Type B pancreatic cell (in vitro differentiated cells): ENCODE measurements around the gene FGF13. TPM values are rescaled to one million over a fixed set of nuclear protein-coding genes. Genes with fewer than 3 reads are reported as not detected.

Experiments
- DNase-seq: peaks from one replicate; pipeline ENCODE4 v3.0.0; 2021; ENCODE audit warnings: mixed read lengths; ENCODE audit not compliant: unreplicated experiment; ENCODE audit errors: extremely low spot score
- H3K27ac Mint-ChIP-seq: 2 replicates; pipeline ENCODE4 v1.8.0; 2021; ENCODE audit warnings: mild to moderate bottlenecking, mixed read lengths
- H3K27me3 Mint-ChIP-seq: 2 replicates; pipeline ENCODE4 v1.8.0; 2021; ENCODE audit warnings: mixed read lengths
- H3K36me3 Mint-ChIP-seq: 2 replicates; pipeline ENCODE4 v1.8.0; 2021; ENCODE audit warnings: mixed read lengths
- H3K4me1 Mint-ChIP-seq: one replicate; pipeline ENCODE4 v1.8.0; 2021; ENCODE audit warnings: mixed read lengths; ENCODE audit not compliant: unreplicated experiment
- H3K4me3 Mint-ChIP-seq: 2 replicates; pipeline ENCODE4 v1.8.0; 2021; ENCODE audit warnings: mild to moderate bottlenecking, mixed read lengths
- H3K9me3 Mint-ChIP-seq: 2 replicates; pipeline ENCODE4 v1.8.0; 2021; ENCODE audit warnings: mixed read lengths
- total RNA-seq: library from RNA; stranded (reverse); gene quantifications from 2 replicates; pipeline ENCODE4 v1.2.1, GENCODE V29; 2021; ENCODE audit warnings: low replicate concordance
- TF ChIP-seq, protein P1 (sequence below): fragments of 200-600 bp; sonication (generic); conservative IDR thresholded peaks from 2 replicates; pipeline ENCODE4 v1.5.0; 2021; ENCODE audit warnings: antibody characterized with exemption, mild to moderate bottlenecking

FGF13 gene
- total RNA-seq, 1 donor from 2014 or later = 13.4 TPM

DNA sequence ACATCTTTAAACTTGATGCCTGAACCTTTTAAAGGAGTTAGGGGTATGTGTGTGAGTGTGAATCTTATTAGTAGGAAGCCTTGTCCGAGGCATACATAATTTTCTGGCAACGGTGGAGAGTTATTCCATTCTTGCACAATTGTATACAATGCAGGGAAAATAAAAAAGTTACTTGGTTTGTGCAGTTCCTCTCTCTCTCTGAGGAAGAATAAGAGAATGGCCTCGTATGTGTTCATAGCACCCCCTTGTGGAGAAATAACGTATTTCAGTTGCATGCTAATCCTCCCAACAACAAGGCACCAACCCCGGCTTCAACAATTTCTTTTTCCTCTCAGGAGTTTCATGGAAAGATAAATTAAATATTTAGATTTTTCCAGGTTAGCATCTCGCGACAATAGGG, 33.7 kb upstream of the FGF13 start:
- H3K4me3 Mint-ChIP-seq = no peak overlapping the region
- H3K4me1 Mint-ChIP-seq = no peaks in the 10 kb centered on the region
- peaks cover 3% of the 10 kb centered on the region for H3K27me3 Mint-ChIP-seq
- no peak for DNase-seq
- H3K9me3 Mint-ChIP-seq = no peaks in the 10 kb centered on the region
- TF ChIP-seq, protein P1, sequence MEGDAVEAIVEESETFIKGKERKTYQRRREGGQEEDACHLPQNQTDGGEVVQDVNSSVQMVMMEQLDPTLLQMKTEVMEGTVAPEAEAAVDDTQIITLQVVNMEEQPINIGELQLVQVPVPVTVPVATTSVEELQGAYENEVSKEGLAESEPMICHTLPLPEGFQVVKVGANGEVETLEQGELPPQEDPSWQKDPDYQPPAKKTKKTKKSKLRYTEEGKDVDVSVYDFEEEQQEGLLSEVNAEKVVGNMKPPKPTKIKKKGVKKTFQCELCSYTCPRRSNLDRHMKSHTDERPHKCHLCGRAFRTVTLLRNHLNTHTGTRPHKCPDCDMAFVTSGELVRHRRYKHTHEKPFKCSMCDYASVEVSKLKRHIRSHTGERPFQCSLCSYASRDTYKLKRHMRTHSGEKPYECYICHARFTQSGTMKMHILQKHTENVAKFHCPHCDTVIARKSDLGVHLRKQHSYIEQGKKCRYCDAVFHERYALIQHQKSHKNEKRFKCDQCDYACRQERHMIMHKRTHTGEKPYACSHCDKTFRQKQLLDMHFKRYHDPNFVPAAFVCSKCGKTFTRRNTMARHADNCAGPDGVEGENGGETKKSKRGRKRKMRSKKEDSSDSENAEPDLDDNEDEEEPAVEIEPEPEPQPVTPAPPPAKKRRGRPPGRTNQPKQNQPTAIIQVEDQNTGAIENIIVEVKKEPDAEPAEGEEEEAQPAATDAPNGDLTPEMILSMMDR = peak; percentile 86
- H3K36me3 Mint-ChIP-seq = no peaks in the 10 kb centered on the region
- no peak overlapping the region for H3K27ac Mint-ChIP-seq

DNA sequence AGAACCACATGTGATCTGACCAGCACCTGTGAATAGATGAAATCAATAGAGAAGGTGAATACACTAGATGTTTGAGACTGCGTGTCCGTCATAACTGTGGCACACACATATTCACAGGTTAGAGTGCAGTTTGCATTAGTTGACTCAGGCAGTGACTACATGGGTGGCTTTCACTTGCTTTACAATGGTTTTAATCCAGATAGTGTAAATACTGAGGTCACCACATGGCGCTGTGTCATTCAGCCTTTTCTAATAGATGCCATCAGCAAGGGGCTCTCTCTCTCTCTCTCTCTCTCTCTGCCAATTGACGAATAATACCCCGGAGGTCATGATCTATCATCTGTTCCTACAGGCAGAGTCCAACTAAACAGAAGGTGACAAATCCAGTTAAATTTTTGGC, 30.7 kb upstream of the FGF13 start:
- no peak for DNase-seq
- TF ChIP-seq, protein P1 = no peak
- Mint-ChIP-seq H3K36me3 (no peaks in the 10 kb centered on the region), H3K9me3 (no peaks in the 10 kb centered on the region), H3K4me3 (no peak overlapping the region), H3K27me3 (peaks cover 3% of the 10 kb centered on the region), H3K27ac (no peak overlapping the region), H3K4me1 (no peaks in the 10 kb centered on the region)

DNA sequence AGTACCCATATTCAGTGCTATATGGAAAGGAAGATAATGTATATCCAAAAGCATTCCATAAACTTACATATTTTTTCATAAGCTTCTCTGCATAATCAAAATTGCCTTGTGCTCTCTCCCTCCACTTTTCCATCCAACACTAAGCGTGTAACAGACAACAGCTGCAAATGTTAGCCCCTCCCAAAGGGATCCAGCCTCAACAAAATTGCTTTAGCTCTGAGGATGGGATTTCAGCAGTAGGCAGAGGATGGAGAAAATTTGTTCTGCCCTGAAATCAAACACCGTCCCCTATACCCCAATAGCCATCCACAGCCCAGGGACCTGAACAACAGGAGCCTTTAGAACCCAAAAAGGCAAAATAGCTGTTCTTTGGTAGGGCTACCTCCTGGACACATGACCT, 28.8 kb upstream of the FGF13 start:
- TF ChIP-seq, protein P1 = no peak
- H3K27me3 Mint-ChIP-seq = peaks cover 3% of the 10 kb centered on the region

DNA sequence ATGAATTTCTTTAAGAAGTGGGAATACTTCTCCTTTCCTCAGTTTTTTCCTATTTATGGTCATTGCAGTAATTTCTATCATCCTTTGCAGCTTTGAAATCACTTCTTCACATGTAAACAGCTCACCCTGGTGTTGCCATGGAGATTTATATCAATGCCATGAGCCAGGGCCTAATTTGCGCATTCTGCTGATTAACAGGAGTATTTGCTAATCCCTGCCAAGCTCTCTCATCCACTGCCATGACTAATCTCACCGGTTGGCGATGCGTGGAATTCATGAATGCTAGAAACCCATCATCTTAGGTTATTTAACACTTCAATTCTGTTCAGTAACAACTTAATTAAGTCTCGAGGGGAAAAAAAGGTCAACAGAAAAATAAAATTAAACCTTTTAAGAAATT, 11.8 kb upstream of the FGF13 start:
- H3K27ac Mint-ChIP-seq = no peak overlapping the region
- H3K36me3 Mint-ChIP-seq = no peaks in the 10 kb centered on the region
- H3K27me3 Mint-ChIP-seq = no peaks in the 10 kb centered on the region
- TF ChIP-seq, protein P1 = no peak
- H3K9me3 Mint-ChIP-seq = no peaks in the 10 kb centered on the region
- H3K4me1 Mint-ChIP-seq = no peaks in the 10 kb centered on the region
- no peak overlapping the region for H3K4me3 Mint-ChIP-seq
- DNase-seq = no peak

More for the DNA sequence above, 28.8 kb upstream of the FGF13 start:
- H3K9me3 Mint-ChIP-seq = no peaks in the 10 kb centered on the region
- no peak overlapping the region for H3K4me3 Mint-ChIP-seq
- no peak for DNase-seq
- no peaks in the 10 kb centered on the region for H3K36me3 Mint-ChIP-seq
- H3K4me1 Mint-ChIP-seq = no peaks in the 10 kb centered on the region
- H3K27ac Mint-ChIP-seq = no peak overlapping the region

DNA sequence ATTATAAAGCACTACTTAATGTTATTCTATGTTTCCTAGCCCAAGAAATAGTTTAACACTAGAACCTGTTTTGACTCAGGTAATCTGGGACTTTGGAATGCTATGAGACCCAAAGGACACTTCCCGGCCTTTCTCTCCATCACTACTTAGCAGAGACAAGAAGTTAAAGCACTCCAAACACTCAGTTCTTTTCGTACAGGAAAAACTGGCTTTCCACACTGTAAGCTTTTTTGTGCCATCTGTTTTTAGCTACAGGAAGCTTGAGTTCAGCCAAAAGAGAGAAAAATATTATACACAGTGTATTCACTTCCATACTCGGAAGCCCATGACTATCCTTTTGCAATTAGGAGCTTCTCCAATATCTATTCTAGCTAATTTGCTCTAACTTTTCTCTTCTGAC, 7.9 kb upstream of the FGF13 start:
- no peaks in the 10 kb centered on the region for H3K4me1 Mint-ChIP-seq
- DNase-seq = no peak
- H3K27ac Mint-ChIP-seq = no peak overlapping the region
- no peak overlapping the region for H3K4me3 Mint-ChIP-seq
- H3K36me3 Mint-ChIP-seq = no peaks in the 10 kb centered on the region
- TF ChIP-seq, protein P1 = no peak
- peaks cover 11% of the 10 kb centered on the region for H3K27me3 Mint-ChIP-seq
- no peaks in the 10 kb centered on the region for H3K9me3 Mint-ChIP-seq

DNA sequence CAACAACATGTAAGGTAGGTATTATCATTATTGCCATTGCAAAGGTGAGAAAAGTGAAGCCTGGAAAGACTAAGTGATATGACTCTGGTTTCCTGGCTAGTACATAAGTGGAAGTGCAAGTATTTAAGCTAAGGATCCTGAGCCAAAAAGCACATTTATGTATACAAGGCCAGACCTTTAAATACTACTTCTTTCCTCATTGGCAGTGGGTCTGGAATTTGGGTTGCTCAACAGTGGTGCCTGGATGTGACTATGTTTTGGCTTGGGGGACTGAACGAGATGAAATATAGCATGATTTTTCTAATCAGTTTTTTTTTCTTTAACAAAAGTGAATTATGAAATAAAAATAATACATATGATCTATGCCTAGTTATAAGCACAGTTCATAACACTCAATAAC, 7.4 kb upstream of the FGF13 start:
- TF ChIP-seq, protein P1 = no peak
- H3K4me3 Mint-ChIP-seq = no peak overlapping the region
- no peak overlapping the region for H3K27ac Mint-ChIP-seq
- no peak for DNase-seq
- no peaks in the 10 kb centered on the region for H3K36me3 Mint-ChIP-seq
- no peaks in the 10 kb centered on the region for H3K4me1 Mint-ChIP-seq
- peaks cover 12% of the 10 kb centered on the region for H3K27me3 Mint-ChIP-seq
- H3K9me3 Mint-ChIP-seq = no peaks in the 10 kb centered on the region
